WTC11 (cell line): ENCODE measurements around the gene POLD3.

ENCODE experiments used
- ARID4B ChIP-seq: sonication (generic); formaldehyde crosslinking; IDR thresholded peaks from 2 replicates; pipeline ENCODE4 v1.8.0; 2023; ENCODE audit warnings: missing genetic modification reagents, mild to moderate bottlenecking, borderline replicate concordance
- ATF2 ChIP-seq: sonication (generic); formaldehyde crosslinking; IDR thresholded peaks from 2 replicates; pipeline ENCODE4 v1.8.1; 2022; ENCODE audit warnings: low read depth, missing genetic modification reagents, borderline replicate concordance
- CDX4 ChIP-seq: fragments of 250-450 bp; sonication (Bioruptor Pico); IDR thresholded peaks from 2 replicates; pipeline ENCODE4 v1.9.0; 2021; ENCODE audit warnings: moderate library complexity, mild to moderate bottlenecking, inconsistent platforms, borderline replicate concordance
- CTCF ChIP-seq: fragments of 200-600 bp; IDR thresholded peaks from 2 replicates; pipeline ENCODE4 v1.8.0; 2022; ENCODE audit warnings: antibody characterized with exemption
- TEAD1 ChIP-seq: sonication (generic); formaldehyde crosslinking; IDR thresholded peaks from 2 replicates; pipeline ENCODE4 v1.8.0; 2022; ENCODE audit warnings: mild to moderate bottlenecking, missing genetic modification reagents
- ZNF425 ChIP-seq: fragments of 250-450 bp; sonication (Bioruptor Pico); conservative IDR thresholded peaks from 2 replicates; pipeline ENCODE4 v1.9.0; 2021; ENCODE audit warnings: mild to moderate bottlenecking

GRCh38 chr11:74546752-74547151 is 45.6 kb upstream of the POLD3 start:
- TF ChIP-seq TEAD1 (no peak), ZNF425 (no peak), ARID4B (CRISPR knock-in tag) (no peak), CTCF (no peak), CDX4 (CRISPR knock-in tag) (no peak), ATF2 (CRISPR knock-in tag) (no peak)
